BJ (cell line): ENCODE data around the gene PPP1R12B. TPM values are rescaled to one million over a fixed set of nuclear protein-coding genes. Genes with fewer than 3 reads are reported as not detected.
"Not testable (repeated sequence)": the region's sequence is repeated elsewhere in the genome, so short reads cannot be mapped to it uniquely, and the experiment has no call there.

ENCODE experiments used
- CTCF ChIA-PET: fragments of 350-600 bp; formaldehyde crosslinking; extraction: SDS; loops from one replicate; lab custom pipeline; 2021; ENCODE audit warnings: antibody characterized with exemption, inconsistent platforms; lab: Yijun Ruan, JAX
- POLR2A ChIA-PET: fragments of 300-600 bp; sonication (Branson Sonifier 250); formaldehyde crosslinking; extraction: SDS; loops from one replicate; lab custom pipeline; 2021; ENCODE audit warnings: antibody characterized with exemption; lab: Charles Lee
- DNase-seq: peaks from one replicate; pipeline ENCODE4 v3.0.0-alpha.2; 2011; ENCODE audit warnings: low read depth
- H3K27me3 ChIP-seq: 2 replicates; pipeline ENCODE4 v1.6.0; 2011; ENCODE audit warnings: low read length; ENCODE audit not compliant: control insufficient read depth, insufficient read depth
- H3K36me3 ChIP-seq: 2 replicates; pipeline ENCODE4 v1.5.1; 2011; ENCODE audit warnings: low read length; ENCODE audit not compliant: control insufficient read depth, insufficient read depth
- H3K4me3 ChIP-seq: 2 replicates; pipeline ENCODE4 v1.5.1; 2011; ENCODE audit warnings: low read depth, mild to moderate bottlenecking, control low read depth, low read length
- CTCF ChIP-seq: IDR thresholded peaks from 2 replicates; pipeline ENCODE4 v1.5.1; 2011; ENCODE audit warnings: low read depth, mild to moderate bottlenecking, control low read depth, inconsistent platforms, low read length, moderate library complexity; ENCODE audit not compliant: insufficient read depth
- polyA plus RNA-seq: library from polyadenylated mRNA; depleted of rRNA; stranded (reverse); fragments of >200 nt; gene quantifications from 2 replicates; pipeline ENCODE4 v1.2.3, GENCODE V29; 2011

The PPP1R12B gene
- polyA plus RNA-seq, 1 experiment, result 9.4 TPM

- DNase-seq, H3K4me3 ChIP-seq, H3K27me3 ChIP-seq, POLR2A ChIA-PET, H3K36me3 ChIP-seq: not testable (repeated sequence)
- CTCF ChIA-PET, result interaction anchor here (0.6 to 4.9 kb wide), 6 partner anchors 11 to 271 kb away, joined by 3 to 23 read pairs (median 4); no protein-coding TSS in a partner anchor
- TF ChIP-seq CTCF, result peak; percentile 26
Measured at GRCh38 chr1:202614363-202615207, 266.1 kb downstream of the PPP1R12B start.

GRCh38 chr1:202615208-202615500, 266.7 kb downstream of the PPP1R12B start:
- CTCF ChIA-PET, result interaction anchor here (0.6 to 4.9 kb wide), 5 partner anchors 10 to 271 kb away, joined by 3 to 23 read pairs (median 4); no protein-coding TSS in a partner anchor
- not testable (repeated sequence) for DNase-seq

GRCh38 chr1:202615501-202616354, 267.2 kb downstream of the PPP1R12B start:
- peak; percentile 5 for DNase-seq
- POLR2A ChIA-PET, result no interaction called here
- no peak for TF ChIP-seq CTCF
- Histone ChIP-seq H3K4me3 (no peak overlapping the region), H3K36me3 (no peaks in the 10 kb centered on the region), H3K27me3 (no peaks in the 10 kb centered on the region)
- CTCF ChIA-PET, result interaction anchor here (0.9 to 4.9 kb wide), 6 partner anchors 7 to 272 kb away, joined by 3 to 23 read pairs (median 4); no protein-coding TSS in a partner anchor

More at GRCh38 chr1:202615208-202615500, 266.7 kb downstream of the PPP1R12B start:
- POLR2A ChIA-PET, H3K4me3 ChIP-seq, H3K27me3 ChIP-seq, H3K36me3 ChIP-seq: not testable (repeated sequence)

- Histone ChIP-seq H3K4me3 (no peak overlapping the region), H3K36me3 (no peaks in the 10 kb centered on the region), H3K27me3 (no peaks in the 10 kb centered on the region)
- no peak for DNase-seq
- CTCF ChIA-PET, result interaction anchor here (1.3 to 4.9 kb wide), 3 partner anchors 8 to 17 kb away, joined by 3 to 23 read pairs (median 3); no protein-coding TSS in a partner anchor
- no peak for TF ChIP-seq CTCF
- POLR2A ChIA-PET, result no interaction called here
Measured at GRCh38 chr1:202616355-202616915, 267.9 kb downstream of the PPP1R12B start.

- H3K36me3 ChIP-seq, DNase-seq, POLR2A ChIA-PET, H3K27me3 ChIP-seq, H3K4me3 ChIP-seq: not testable (repeated sequence)
- CTCF ChIA-PET, result interaction anchor here (1.0 to 2.0 kb wide), 3 partner anchors 19 to 155 kb away, joined by 3 to 6 read pairs (median 3); no protein-coding TSS in a partner anchor
Measured at GRCh38 chr1:202619012-202619411, 270.5 kb downstream of the PPP1R12B start.
